Measurements from ENCODE around the gene SLIT3. TPM values are rescaled to one million over a fixed set of nuclear protein-coding genes. Genes with fewer than 3 reads are reported as not detected.

Gene SLIT3
- total and polyA plus RNA-seq, 4 donors, result 18.1 to 22.5 (median 19.5) TPM

DNA sequence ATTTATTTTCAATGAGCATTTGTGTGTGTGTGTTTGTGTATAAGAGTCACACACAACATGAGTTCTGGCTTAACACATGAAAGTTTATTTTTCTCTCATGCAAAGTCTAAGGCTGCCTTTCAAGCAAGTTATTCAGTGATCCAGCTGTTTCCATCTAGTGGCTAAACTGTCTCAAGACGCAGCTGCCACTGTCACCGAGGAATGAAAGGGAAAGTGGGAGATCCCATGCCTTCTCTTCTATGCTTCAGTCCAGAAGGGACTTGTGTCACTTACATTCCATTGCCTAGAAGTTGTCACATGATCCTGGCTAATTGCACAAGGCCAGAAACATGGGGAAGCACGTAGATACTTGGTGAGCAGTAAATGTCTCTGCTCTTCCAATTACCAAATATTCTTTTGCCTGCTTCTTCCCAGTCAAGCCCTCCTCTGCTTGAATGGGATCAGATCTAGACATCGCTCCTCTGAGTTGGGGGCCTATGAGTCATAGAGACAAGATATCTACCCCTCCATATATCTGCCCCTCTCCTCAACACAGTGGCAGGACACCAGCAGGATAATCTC, 30.4 kb upstream of the SLIT3 start:
- WGBS (ENCODE audit: insufficient coverage), result 73% methylated on average over 4 of the region's 4 CpGs

DNA sequence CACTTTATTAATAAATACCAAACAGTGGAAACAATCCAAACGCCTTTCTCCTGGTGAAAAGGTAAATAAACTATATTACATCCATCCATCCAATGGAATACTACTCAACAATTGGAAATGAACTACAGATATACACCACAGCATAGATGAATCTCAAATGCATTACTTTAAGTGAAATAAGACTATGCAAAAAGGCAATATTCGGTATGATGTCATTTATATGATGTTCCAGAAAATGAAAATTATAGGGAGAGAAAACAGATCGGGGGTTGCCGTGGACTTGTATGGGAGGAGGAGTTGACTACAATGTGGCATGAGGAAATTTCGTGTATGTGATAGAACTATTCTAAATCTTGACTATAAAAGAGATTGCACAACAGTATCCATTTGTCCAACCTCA, 27.5 kb upstream of the SLIT3 start:
- H3K27me3 ChIP-seq (ENCODE audit: control insufficient read depth, insufficient read depth, low read length), result no peaks in the 10 kb centered on the region
- H3K27ac ChIP-seq (ENCODE audit: low read depth, low read length), result no peak overlapping the region
- H3K4me1 ChIP-seq (ENCODE audit: control insufficient read depth, insufficient read depth, low read length), result no peaks in the 10 kb centered on the region
- no peaks in the 10 kb centered on the region for H3K36me3 ChIP-seq (ENCODE audit: control insufficient read depth, insufficient read depth, low read length)
- no peak overlapping the region for H3K4me3 ChIP-seq (ENCODE audit: low read depth, low read length)
- DNase-seq (ENCODE audit: low read depth in 4 of 6, low spot score in 6 of 6), result no peak
- WGBS (ENCODE audit: insufficient coverage), result no CpG with 5 or more reads among the region's 5 CpGs
- H3K9me3 ChIP-seq (ENCODE audit: control insufficient read depth, insufficient read depth, low read length), result no peaks in the 10 kb centered on the region

More for the DNA sequence above, 30.4 kb upstream of the SLIT3 start:
- Histone ChIP-seq H3K27me3 (ENCODE audit: control insufficient read depth, insufficient read depth, low read length) (no peaks in the 10 kb centered on the region), H3K36me3 (ENCODE audit: control insufficient read depth, insufficient read depth, low read length) (no peaks in the 10 kb centered on the region), H3K9me3 (ENCODE audit: control insufficient read depth, insufficient read depth, low read length) (no peaks in the 10 kb centered on the region), H3K4me3 (ENCODE audit: low read depth, low read length) (no peak overlapping the region), H3K4me1 (ENCODE audit: control insufficient read depth, insufficient read depth, low read length) (no peaks in the 10 kb centered on the region), H3K27ac (ENCODE audit: low read depth, low read length) (no peak overlapping the region)
- DNase-seq (ENCODE audit: low read depth in 4 of 6, low spot score in 6 of 6), result peak in 1 of 6 donors; percentile 34

DNA sequence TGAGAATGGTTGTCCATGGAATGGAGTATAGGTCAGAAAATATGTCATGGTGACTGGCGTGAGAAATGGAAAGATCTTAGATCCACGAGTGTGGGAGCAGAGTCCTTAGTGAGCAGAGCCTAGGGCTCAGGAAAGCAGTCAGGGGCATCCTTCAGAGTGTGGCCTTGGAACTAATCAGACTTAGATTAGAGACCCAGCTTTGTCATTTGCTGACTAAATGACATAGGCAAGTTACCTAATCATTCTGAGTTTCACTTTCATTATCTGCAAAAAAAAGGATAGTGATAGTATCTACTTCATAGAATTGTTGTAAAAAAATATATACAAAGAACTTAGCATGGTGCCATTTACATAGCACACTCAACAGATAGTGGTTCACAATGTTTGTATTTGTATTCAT, 24.3 kb upstream of the SLIT3 start:
- DNase-seq (ENCODE audit: low read depth in 4 of 6, low spot score in 6 of 6), result no peak
- Histone ChIP-seq H3K27ac (ENCODE audit: low read depth, low read length) (no peak overlapping the region), H3K9me3 (ENCODE audit: control insufficient read depth, insufficient read depth, low read length) (no peaks in the 10 kb centered on the region), H3K36me3 (ENCODE audit: control insufficient read depth, insufficient read depth, low read length) (no peaks in the 10 kb centered on the region), H3K4me3 (ENCODE audit: low read depth, low read length) (no peak overlapping the region), H3K4me1 (ENCODE audit: control insufficient read depth, insufficient read depth, low read length) (no peaks in the 10 kb centered on the region), H3K27me3 (ENCODE audit: control insufficient read depth, insufficient read depth, low read length) (no peaks in the 10 kb centered on the region)
- WGBS (ENCODE audit: insufficient coverage), result 84% methylated on average over 2 of the region's 2 CpGs

DNA sequence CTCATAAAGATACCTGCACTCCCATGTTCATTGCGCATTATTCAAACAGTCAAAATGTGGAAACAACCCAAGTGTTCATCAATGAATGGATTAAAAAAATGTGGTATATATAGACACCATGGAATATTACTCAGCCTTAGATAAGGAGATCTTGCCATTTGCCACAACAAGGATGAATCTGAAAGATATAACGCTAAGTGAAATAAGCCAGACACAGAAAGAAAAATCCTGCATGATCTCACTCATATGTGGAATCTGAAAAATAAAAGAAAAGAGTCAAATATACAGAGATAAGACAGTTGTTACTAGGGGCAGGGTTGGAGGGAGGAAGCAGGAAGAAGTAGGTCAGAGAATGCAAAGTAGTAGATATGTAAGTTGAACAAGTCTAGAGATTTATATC, 17.6 kb upstream of the SLIT3 start:
- no peaks in the 10 kb centered on the region for H3K4me1 ChIP-seq (ENCODE audit: control insufficient read depth, insufficient read depth, low read length)
- WGBS (ENCODE audit: insufficient coverage), result no CpG with 5 or more reads among the region's 2 CpGs
- H3K4me3 ChIP-seq (ENCODE audit: low read depth, low read length), result no peak overlapping the region
- H3K27me3 ChIP-seq (ENCODE audit: control insufficient read depth, insufficient read depth, low read length), result no peaks in the 10 kb centered on the region
- no peak for DNase-seq (ENCODE audit: low read depth in 4 of 6, low spot score in 6 of 6)
- H3K27ac ChIP-seq (ENCODE audit: low read depth, low read length), result no peak overlapping the region
- no peaks in the 10 kb centered on the region for H3K36me3 ChIP-seq (ENCODE audit: control insufficient read depth, insufficient read depth, low read length)
- no peaks in the 10 kb centered on the region for H3K9me3 ChIP-seq (ENCODE audit: control insufficient read depth, insufficient read depth, low read length)

DNA sequence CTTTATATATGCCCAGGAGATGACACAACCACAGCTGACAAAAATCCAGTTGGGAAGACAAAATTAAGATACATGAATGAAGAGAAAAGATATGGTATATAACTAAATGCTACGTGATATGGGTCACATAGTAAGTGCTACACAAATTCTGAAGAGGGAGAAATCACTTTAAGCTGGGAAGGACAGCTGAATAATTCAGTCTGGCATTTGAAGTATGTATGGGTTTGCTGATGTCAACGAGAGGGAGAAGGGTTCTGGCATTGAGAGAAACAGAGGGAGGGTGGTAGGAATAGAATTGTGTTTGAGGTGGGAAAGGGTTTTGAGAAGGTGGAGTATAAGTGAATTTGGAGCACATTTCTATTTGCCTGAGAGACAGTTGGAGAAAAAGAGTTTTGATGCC, 6.7 kb upstream of the SLIT3 start:
- 56% methylated on average over 2 of the region's 2 CpGs for WGBS (ENCODE audit: insufficient coverage)
- H3K4me3 ChIP-seq (ENCODE audit: low read depth, low read length), result no peak overlapping the region
- no peaks in the 10 kb centered on the region for H3K9me3 ChIP-seq (ENCODE audit: control insufficient read depth, insufficient read depth, low read length)
- H3K27me3 ChIP-seq (ENCODE audit: control insufficient read depth, insufficient read depth, low read length), result peaks cover 17% of the 10 kb centered on the region
- H3K4me1 ChIP-seq (ENCODE audit: control insufficient read depth, insufficient read depth, low read length), result peaks cover 3% of the 10 kb centered on the region
- no peak overlapping the region for H3K27ac ChIP-seq (ENCODE audit: low read depth, low read length)
- DNase-seq (ENCODE audit: low read depth in 4 of 6, low spot score in 6 of 6), result no peak
- H3K36me3 ChIP-seq (ENCODE audit: control insufficient read depth, insufficient read depth, low read length), result no peaks in the 10 kb centered on the region

DNA sequence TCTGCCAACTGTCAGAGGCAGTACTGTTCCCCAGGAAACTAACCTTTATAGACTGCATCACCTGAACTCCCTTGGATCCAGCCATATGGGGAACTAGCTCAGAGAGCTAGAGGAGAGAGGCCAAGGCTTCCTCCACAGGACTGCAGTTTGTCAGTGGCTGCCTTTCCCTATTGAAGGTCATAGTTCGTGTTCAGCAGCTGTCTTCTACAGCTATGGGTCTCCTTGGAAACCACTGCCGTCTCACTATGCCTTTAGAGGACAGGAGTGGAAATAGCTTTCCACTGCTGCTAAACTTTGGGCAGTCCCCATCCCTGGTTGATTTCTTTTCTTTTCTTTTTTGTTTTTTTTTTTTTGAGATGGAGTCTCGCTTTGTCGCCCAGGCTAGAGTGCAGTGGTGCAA, 4.4 kb upstream of the SLIT3 start:
- Histone ChIP-seq H3K4me1 (ENCODE audit: control insufficient read depth, insufficient read depth, low read length) (peaks cover 20% of the 10 kb centered on the region), H3K27ac (ENCODE audit: low read depth, low read length) (no peak overlapping the region), H3K9me3 (ENCODE audit: control insufficient read depth, insufficient read depth, low read length) (no peaks in the 10 kb centered on the region), H3K4me3 (ENCODE audit: low read depth, low read length) (no peak overlapping the region), H3K36me3 (ENCODE audit: control insufficient read depth, insufficient read depth, low read length) (no peaks in the 10 kb centered on the region), H3K27me3 (ENCODE audit: control insufficient read depth, insufficient read depth, low read length) (peaks cover 34% of the 10 kb centered on the region)
- WGBS (ENCODE audit: insufficient coverage), result no CpG with 5 or more reads among the region's 4 CpGs
- no peak for DNase-seq (ENCODE audit: low read depth in 4 of 6, low spot score in 6 of 6)

DNA sequence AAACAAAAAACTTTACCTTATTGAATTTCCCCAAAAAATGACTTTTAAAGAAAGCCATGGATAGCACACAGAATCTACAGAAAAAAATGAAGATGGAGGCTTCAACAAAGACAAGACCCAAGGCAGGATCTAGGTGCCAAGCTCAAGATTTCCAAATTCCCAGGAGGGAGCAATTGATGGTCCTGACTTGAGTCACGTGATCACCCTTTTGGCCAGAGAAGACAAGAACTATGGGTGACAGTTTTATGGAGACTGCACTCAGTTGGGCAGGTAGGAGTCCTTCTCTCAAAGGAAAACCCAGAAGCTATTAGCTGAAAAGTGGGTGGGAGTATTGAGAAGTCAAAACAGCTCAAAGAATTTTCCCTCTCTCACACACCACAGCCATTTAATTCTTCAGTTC, 3.2 kb upstream of the SLIT3 start:
- WGBS (ENCODE audit: insufficient coverage), result no CpG with 5 or more reads among the region's 1 CpG
- no peaks in the 10 kb centered on the region for H3K36me3 ChIP-seq (ENCODE audit: control insufficient read depth, insufficient read depth, low read length)
- no peak overlapping the region for H3K4me3 ChIP-seq (ENCODE audit: low read depth, low read length)
- no peak overlapping the region for H3K27ac ChIP-seq (ENCODE audit: low read depth, low read length)
- DNase-seq (ENCODE audit: low read depth in 4 of 6, low spot score in 6 of 6), result no peak
- H3K27me3 ChIP-seq (ENCODE audit: control insufficient read depth, insufficient read depth, low read length), result peaks cover 46% of the 10 kb centered on the region
- peaks cover 27% of the 10 kb centered on the region for H3K4me1 ChIP-seq (ENCODE audit: control insufficient read depth, insufficient read depth, low read length)
- H3K9me3 ChIP-seq (ENCODE audit: control insufficient read depth, insufficient read depth, low read length), result no peaks in the 10 kb centered on the region

DNA sequence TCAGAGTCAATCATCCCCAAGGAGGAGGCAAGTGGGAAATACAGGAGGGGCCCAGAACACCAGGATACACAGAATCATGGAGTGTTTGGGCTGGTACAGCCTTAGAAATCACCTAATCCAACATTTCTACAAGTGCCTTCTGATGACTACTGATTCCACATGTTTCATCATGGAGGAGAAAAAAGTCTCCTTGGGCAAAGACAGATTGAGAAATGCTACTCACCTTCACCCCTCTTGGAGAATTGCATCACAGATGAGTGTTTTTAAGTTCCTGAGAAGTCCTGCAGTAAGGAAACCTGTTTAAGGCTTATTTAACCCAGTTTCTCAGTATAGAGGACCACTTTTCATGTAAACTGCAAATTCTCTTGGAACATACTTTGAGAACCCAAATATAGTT, 2.2 kb upstream of the SLIT3 start:
- Histone ChIP-seq H3K4me1 (ENCODE audit: control insufficient read depth, insufficient read depth, low read length) (peaks cover 27% of the 10 kb centered on the region), H3K4me3 (ENCODE audit: low read depth, low read length) (no peak overlapping the region), H3K27ac (ENCODE audit: low read depth, low read length) (no peak overlapping the region), H3K9me3 (ENCODE audit: control insufficient read depth, insufficient read depth, low read length) (no peaks in the 10 kb centered on the region), H3K36me3 (ENCODE audit: control insufficient read depth, insufficient read depth, low read length) (no peaks in the 10 kb centered on the region), H3K27me3 (ENCODE audit: control insufficient read depth, insufficient read depth, low read length) (peaks cover 52% of the 10 kb centered on the region)
- no peak for DNase-seq (ENCODE audit: low read depth in 4 of 6, low spot score in 6 of 6)

DNA sequence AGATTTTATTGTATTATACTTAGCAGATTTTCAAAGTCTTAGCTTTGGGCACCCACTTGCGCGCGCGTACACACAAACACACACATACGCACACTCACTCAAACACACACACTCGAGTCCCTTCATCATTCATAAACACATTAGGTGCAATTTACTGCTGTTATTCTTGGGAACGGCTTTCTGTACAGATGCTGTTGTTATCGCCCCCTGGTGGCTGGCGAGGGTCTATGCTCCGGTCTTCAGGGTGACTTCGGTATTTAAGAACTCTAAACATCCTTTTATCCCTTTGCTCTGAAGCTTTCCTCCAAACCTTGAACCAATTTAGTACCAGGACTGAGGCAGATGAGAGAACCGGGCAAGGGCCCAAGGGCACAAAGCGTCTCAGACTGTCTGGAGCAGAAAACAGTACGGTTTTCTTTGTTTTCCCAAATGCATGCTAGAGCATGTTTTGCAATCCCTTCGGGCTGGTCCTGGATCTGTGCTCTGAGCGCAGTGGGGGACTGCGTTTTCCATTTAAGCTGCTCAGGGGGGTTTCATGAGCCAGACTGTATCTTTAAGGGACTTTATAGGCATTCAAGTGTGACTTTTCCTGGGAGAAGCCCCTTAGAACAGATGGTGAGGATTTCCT, 1.7 kb upstream of the SLIT3 start:
- WGBS (ENCODE audit: insufficient coverage), result 11% methylated on average over 12 of the region's 17 CpGs
- Histone ChIP-seq H3K4me1 (ENCODE audit: control insufficient read depth, insufficient read depth, low read length) (peaks cover 27% of the 10 kb centered on the region), H3K27ac (ENCODE audit: low read depth, low read length) (no peak overlapping the region), H3K27me3 (ENCODE audit: control insufficient read depth, insufficient read depth, low read length) (peaks cover 55% of the 10 kb centered on the region), H3K36me3 (ENCODE audit: control insufficient read depth, insufficient read depth, low read length) (no peaks in the 10 kb centered on the region), H3K4me3 (ENCODE audit: low read depth, low read length) (no peak overlapping the region), H3K9me3 (ENCODE audit: control insufficient read depth, insufficient read depth, low read length) (no peaks in the 10 kb centered on the region)
- peak; percentile 60 to 96 (median 78) for DNase-seq (ENCODE audit: low read depth in 4 of 6, low spot score in 6 of 6)

DNA sequence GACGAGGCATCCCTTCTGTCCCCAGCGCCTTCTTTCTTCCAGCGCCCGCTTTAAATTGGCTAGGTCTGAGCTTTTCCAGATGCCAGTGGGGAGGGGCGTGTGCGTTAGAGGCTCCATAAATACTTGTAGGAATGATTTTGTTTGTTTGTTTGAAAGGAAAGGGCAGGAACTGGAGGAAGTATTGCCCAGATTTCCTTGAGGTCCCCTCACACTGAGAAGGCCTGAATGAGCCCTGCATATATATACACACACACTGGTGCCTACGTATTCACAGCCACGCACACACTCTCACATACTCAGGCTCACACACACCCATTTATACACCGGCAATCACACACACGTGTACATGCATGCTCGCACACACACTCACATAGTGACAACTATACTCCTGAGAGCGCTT, 1.0 kb upstream of the SLIT3 start:
- H3K9me3 ChIP-seq (ENCODE audit: control insufficient read depth, insufficient read depth, low read length), result no peaks in the 10 kb centered on the region
- WGBS (ENCODE audit: insufficient coverage), result 53% methylated on average over 7 of the region's 12 CpGs
- H3K4me1 ChIP-seq (ENCODE audit: control insufficient read depth, insufficient read depth, low read length), result peaks cover 27% of the 10 kb centered on the region
- no peaks in the 10 kb centered on the region for H3K36me3 ChIP-seq (ENCODE audit: control insufficient read depth, insufficient read depth, low read length)
- no peak for DNase-seq (ENCODE audit: low read depth in 4 of 6, low spot score in 6 of 6)
- H3K4me3 ChIP-seq (ENCODE audit: low read depth, low read length), result no peak overlapping the region
- H3K27ac ChIP-seq (ENCODE audit: low read depth, low read length), result no peak overlapping the region
- H3K27me3 ChIP-seq (ENCODE audit: control insufficient read depth, insufficient read depth, low read length), result peaks cover 55% of the 10 kb centered on the region
